DND-41 (cell line): ENCODE measurements around the gene CDH23.

Source experiments
- CTCF ChIP-seq: IDR thresholded peaks from 2 replicates; pipeline ENCODE4 v1.5.1; 2012; ENCODE audit warnings: borderline replicate concordance, low read length, moderate library complexity, mild to moderate bottlenecking; ENCODE audit not compliant: poor library complexity, severe bottlenecking; ENCODE audit errors: extremely low read depth
- EZH2 ChIP-seq: IDR thresholded peaks from 3 replicates; pipeline ENCODE4 v1.6.1; 2012; ENCODE audit warnings: borderline replicate concordance, low read depth, mild to moderate bottlenecking, moderate library complexity, low read length, inconsistent platforms; ENCODE audit not compliant: severe bottlenecking

- no peak for TF ChIP-seq EZH2
- no peak for TF ChIP-seq CTCF
These were observed 364.4 kb downstream of the CDH23 start for GRCh38 chr10:71761105-71761511.
